ENCODE measurements around the gene MVK. TPM values are rescaled to one million over a fixed set of nuclear protein-coding genes. Genes with fewer than 3 reads are reported as not detected.

The MVK gene
- total RNA-seq, 1 donor from 2014 or later: 21.0 TPM

DNA sequence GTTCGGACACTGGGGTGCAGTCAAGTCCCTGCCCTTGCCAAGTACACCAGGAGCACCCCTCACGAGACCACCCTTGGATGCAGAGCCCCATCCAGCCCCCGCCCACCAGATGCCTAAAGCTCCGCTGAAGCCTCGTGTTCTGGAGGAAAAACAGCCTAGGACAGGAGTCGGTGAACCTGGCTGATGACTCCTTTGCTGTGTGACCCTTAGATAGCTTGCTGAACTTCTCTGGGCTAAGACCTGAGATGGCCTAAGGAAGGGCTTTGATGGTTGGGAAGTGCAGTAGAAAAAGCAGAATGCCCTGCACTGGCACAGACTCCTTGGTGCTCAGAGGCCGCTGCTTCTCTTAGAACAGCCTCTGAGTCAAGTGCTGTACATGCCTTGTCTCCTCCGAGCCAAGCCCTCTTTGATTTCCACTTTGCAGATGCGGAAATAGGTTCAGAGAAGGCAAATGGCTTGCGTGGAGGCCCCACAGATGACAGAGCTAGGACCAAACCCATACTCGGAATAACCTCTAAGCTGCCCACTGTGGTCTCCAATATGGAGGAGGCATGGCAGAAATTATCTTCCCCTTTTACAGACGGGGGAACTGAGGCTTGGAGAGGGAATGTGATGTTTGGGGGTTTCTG lies 52.3 kb downstream of the MVK start:
- DNase-seq (ENCODE audit: extremely low read depth, low read depth, low spot score): no peak

DNA sequence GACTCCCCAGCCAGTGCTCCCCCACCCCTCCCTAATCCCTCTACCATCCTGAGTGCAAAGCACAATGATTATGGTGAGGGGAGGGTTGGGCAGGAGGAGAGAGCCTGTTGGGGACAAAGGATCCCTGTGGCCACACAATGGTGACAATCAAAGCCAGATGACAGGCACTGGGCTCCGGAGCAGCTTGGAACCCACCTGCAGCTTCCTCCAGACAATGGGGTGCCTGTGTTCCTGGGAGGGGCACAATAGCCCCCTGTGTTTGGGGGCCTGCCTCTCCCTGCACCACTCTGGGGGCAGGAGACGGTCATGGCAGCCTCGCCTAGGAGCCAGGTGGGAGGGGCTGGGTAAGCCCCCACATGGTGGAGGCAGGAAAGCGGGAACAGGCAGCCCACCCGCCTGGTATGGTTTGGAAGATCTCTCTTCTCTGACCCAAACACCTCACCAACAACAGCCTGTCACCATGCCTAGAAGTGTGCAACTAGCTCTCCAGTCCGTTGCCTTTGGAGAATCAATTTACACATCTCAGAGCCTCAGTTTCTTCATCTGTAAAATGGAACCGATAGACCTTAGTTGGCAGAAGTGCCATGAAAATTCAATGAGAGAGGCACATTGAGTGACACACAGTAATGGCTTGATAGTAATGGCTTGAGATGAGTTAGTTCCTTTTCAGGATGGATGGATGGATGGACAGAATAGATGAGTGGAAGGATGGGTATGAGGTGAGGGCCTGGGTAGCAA lies 53.0 kb downstream of the MVK start:
- no peak for DNase-seq (ENCODE audit: extremely low read depth, low read depth, low spot score)

DNA sequence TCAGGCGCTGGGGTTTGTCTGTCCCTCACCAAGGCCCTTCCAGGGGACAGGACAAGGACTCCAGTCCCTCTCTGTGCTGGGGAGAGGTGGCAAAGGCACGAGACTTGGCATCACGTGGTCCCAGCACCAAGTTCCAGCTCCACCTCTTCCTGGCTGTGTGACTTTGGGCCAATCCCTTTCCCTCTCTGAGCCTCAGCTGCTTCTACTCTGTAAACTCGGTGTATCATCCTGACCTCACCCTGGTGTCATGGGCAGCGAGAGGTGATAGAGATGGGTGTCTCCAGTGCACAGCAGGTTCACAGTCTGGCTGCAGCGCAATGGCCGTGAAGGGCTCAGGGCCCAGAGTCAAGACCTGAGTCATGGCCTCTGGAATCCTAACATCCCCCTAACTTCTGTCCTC lies 54.0 kb downstream of the MVK start:
- no peak for DNase-seq (ENCODE audit: extremely low read depth, low read depth, low spot score)

DNA sequence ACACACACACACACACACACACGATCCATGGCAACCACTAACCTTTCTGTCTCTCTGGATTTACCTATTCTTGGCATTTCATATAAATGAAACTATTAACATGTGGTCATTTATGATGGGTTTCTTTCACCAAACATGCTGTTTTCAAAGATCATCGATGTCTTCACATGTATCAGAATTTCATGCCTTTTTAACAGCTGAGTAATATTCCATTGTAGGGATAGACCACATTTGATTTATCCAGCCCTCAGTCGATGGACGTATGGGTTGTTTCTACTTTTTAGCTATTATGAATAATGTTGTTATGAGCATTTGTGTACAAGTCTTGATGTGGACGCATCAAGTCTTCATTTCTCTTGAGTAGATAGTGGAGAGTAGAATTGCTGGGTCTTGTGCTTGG lies 56.5 kb downstream of the MVK start:
- DNase-seq (ENCODE audit: extremely low read depth, low read depth, low spot score): no peak

DNA sequence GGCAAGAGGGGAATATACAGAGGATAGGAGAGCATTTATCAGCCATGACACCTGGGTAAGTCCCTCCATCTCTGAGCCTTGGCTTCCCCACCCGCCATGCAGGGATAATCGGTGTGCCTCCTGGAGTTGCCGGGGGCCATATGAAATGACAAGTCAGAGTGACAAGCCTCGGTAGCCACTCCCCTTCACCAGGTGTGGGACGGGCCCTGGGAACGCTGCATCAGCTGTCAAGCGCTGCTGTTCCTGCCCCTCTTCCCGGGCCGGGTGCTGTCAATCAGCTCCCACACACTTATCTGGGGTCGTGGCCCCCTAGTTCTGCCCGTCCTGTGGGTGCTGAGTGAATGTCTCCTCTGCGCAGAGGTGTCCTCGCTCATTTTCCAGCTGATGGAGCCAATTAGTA lies 57.2 kb downstream of the MVK start:
- DNase-seq (ENCODE audit: extremely low read depth, low read depth, low spot score): no peak

DNA sequence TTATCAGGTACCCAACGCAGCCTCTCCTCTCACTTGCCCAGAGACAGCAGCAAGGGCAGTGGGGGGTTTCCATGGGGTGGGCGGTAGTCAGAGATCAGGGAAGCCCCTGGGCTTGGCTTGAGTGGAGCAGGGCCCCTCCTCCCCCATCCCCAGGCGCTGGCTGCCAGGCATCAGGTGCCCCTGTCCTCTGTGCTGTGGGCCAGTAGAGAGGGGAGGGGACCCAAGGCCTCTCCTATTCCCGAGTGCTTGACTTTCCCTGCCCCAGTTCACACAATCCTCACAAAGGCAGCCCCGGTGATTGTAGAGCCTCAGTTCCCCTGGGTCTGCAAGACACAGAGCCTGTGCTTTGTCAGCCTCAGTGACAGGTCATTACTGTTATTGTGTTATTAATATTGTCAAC lies 57.7 kb downstream of the MVK start:
- no peak for DNase-seq (ENCODE audit: extremely low read depth, low read depth, low spot score)

DNA sequence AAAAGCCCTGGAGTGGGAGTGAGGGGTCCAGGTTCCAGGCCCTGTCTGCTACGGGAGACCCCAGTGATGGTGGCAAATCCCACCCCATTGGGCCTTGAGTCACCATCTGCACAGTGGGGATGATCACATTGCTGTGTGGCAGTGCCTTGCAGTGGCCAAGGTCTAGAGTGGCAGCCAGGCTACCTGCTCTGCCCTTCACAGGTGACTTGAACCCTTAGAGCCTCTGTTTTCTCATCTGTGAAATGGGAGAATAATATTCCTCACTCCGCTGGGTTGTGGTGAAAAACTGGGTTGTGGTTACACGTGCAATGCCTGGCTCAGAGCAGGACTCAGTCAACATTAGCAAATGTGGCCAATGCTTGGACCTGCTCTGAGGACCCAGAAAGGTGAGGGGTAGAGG lies 58.2 kb downstream of the MVK start:
- no peak for DNase-seq (ENCODE audit: extremely low read depth, low read depth, low spot score)

DNA sequence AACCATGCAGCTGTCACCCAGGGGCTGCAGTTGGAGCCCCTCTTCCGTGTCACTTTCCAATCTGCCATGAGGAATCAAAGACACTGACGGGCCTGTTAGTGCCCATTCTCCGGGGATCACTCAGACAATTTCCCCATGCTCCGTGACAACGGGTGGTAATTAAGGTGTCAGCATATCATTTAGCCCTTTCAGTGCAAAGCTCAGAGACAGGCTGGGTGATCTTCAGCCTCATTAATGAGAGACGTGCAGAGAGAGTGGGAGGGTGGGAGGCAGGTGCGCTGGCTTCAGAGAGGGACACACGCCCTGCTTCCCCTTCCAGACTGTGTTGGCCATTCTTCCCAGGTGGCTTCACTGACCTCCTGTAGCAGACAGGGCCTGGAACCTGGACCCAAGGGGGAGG lies 58.7 kb downstream of the MVK start:
- no peak for DNase-seq (ENCODE audit: extremely low read depth, low read depth, low spot score)

DNA sequence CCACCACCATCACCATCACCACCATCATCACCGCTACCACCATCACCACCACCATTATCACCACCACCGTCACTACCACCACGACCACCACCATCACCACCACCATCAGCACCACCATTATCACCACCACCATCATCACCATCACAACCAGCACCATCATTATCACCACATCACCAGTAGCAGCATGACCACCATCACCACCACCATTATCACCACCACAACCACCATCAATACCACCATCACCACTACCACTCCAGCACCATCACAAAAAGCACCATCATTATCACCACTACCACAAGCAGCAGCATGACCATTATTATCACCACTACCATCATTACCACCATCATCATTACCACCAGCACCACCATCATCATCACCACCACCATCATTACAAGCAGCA lies 62.1 kb downstream of the MVK start:
- no peak for DNase-seq (ENCODE audit: extremely low read depth, low read depth, low spot score)

DNA sequence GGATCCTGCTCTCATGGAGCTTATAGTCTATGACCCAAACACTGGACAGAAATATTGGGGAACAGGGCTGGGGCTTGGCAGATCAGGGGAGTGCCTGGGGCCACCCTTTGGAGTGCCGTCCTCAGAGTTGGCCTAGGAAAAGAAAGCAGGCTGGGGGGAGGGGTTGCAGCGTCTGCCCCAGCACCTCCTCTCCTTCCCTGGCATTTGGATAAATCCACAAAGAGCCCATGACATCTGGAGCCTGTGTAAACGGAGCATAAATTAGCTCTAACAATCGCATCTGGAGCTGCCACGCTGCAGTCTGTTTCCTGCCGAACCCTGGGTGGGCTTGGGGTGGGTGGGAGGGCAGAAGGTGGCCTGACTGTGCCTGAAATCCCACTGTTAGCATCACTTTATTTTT lies 63.8 kb downstream of the MVK start:
- no peak for DNase-seq (ENCODE audit: extremely low read depth, low read depth, low spot score)

DNA sequence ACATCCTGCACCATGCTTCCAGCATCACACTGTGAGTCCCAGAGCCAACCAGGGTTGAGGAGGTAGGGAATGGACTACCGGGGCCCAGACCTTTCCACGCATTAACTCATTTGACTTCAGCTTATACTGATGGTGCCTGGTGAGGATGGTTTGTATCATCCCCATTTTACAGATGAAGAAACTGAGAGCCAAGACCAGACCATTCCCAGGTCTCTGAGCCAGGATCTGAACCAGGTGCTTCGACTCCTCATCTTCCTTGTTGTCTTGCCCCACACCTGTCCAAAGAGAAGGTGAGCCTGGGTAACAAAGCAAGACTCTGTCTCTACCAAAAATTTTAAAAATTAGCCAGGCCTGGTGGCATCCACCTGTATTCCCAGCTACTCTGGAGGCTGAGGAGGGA lies 64.4 kb downstream of the MVK start:
- no peak for DNase-seq (ENCODE audit: extremely low read depth, low read depth, low spot score)

DNA sequence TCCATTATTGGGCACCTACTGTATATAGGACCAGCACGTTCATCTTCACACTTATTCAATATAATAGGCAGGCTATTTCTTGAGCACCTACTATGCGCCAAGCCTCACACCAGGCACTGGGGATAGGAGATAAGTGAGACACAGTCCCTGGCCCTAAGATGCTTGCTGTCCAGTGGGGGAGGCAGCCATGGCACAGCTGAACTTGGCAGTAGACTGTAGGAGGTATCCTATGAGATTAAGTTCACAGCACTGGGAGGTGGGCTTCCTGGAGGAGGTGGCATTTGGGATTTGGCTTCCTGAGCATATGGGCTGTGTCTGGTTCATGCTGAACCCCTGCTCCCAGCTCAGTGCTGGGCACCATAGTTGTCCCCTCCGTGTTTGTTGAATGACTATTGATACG lies 65.1 kb downstream of the MVK start:
- DNase-seq (ENCODE audit: extremely low read depth, low read depth, low spot score): no peak

DNA sequence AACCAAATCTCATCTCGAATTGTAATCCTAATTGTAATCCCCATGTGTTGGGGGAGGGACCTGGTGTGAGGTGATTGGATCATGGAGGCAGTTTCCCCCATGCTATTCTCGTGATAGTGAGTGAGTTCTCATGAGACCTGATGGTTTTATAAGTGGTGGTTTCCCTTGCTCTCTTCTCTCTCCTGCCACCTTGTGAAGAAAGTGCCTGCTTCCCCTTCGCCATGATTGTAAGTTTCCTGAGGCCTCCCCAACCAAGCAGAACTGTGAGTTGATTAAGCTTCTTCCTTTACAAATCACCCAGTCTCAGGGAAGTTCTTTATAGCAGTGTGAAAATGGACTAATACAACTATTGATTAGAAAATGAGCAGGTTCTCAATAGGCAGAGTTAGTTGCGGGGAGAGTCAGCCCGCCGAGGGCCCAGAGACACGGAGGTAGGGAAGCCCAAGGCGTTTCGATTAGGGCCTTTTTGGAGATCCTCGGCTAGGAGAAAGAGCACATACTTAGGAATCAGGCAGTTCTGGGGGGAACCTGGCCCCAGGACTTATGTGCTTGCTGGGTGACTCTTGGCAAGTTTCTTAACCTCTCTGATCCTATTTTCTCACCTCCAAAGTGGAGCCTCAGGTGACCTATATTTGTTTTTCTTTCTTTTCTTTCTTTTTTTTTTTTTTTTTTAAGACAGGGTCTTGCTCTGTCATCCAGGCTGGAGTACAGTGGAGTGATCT lies 65.7 kb downstream of the MVK start:
- no peak for DNase-seq (ENCODE audit: extremely low read depth, low read depth, low spot score)

DNA sequence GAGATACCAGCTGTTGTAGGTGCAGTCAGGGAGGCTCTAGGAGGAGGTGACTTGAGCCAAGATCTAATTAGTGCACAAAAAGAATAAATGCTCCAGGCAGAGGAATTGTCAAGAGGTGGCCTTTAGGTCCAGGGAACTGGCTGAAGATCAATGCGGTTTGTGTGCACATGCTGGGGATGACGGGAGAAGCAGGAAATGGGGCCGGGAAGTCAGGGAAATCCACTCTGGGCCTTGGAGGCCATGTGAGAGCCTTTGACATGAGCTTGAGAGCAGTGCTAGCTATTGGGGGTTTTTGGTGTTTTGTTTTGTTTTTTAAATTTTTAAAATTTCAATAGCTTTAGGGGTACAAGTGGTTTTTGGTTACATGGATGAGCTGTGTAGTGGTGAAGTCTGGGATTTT lies 67.4 kb downstream of the MVK start:
- no peak for DNase-seq (ENCODE audit: extremely low read depth, low read depth, low spot score)

DNA sequence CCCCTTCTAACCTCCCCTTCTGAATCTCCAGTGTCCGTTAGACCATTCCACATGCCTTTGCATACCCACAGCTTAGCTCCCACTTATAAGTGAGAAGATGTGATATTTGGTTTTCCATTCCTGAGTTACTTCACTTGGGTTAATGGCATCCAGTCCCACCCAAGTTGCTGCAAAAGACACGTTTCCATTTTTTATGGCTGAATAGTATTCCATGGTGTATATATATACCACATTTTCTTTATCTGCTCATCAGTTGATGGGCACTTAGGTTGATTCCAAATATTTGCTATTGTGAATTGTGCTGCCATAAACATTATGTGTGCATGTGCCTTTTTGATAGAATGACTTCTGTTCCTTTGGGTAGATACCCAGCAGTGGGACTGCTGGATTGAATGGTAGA lies 67.8 kb downstream of the MVK start:
- no peak for DNase-seq (ENCODE audit: extremely low read depth, low read depth, low spot score)

DNA sequence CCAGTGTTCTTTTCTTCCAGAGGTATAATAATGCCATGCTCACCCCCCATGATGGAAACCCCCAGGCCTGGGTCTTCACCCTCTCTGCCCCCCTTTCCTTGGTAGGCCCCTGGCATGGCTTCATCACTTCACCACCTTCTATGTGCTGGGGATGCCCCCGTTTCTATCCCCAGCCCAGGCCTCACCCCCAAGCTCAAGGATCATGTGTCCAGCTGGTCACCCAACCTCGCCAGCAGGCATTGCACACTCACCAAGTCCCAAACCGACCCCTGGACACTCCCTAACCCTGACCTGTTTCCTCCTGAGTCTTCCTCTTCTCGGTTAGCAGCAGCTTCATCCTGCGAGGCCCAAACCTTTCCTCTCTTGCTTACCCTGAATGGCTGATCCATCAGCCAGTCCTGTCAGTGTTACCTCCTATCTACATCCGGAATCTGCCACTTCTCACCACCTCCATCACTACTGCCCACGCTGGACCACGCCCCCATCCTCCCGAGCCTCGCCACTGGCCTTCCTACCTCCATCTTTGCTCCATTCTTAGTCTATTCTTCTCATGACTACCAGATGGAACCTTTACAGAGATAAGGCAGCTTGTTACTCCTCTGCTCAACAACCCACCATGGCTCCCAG lies 69.0 kb downstream of the MVK start:
- no peak for DNase-seq (ENCODE audit: extremely low read depth, low read depth, low spot score)

DNA sequence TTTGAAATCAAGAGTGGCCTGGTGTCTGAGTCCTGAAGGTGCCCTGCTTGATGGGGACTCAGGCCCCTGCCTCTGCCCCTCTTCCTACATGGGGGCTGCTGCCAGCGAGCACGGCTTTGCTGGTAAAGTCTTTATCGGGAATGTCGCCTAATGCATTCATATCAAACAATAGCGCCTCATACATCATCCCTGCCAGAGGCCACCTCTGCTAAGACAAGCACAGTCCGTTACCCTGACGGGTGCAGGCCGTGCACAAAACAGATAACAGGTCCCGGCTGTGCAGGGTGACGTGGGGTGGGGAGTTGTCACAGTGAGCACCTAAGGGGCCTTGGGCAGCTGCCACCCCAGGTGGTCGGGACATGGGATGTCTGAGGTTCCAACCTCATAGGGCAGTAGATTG lies 71.6 kb downstream of the MVK start:
- DNase-seq (ENCODE audit: extremely low read depth, low read depth, low spot score): no peak

DNA sequence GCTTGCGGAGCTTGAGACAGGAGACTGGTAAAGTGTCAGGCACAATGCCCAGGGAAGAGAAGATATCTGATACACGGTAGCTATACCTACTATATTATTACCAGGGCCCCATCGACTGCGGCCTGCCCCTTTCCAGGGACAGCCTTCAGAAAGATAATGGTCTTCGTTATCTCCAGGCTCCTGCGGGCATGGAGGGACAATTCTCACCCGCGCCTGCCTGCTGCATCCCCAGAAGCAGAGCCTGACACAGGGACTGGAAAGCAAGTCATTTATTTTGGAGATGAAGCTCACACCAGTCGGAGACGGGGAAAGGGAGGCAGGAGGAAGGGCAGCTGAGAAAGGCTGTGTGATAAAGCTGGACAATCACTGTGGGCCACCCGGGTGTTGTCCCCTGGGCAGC lies 72.1 kb downstream of the MVK start:
- no peak for DNase-seq (ENCODE audit: extremely low read depth, low read depth, low spot score)

All from glomerular endothelial cell (primary cell).